Activated T-cell treated with anti-CD3 and anti-CD28 coated beads, Interleukin-2, amount 50 U/mL, for 72 hours (primary cell): Measurements from ENCODE around the gene TENT5D. TPM values are rescaled to one million over a fixed set of nuclear protein-coding genes. Genes with fewer than 3 reads are reported as not detected.

Source experiments
- ATAC-seq, 2 donors: fragments of 150-1000 bp; cut with Tn5 transposase; replicated peaks in 1 of 2; 2 replicates each; pipeline ENCODE4 v1.10.0; 2021; ENCODE audit warnings: moderate library complexity in 2 of 2, mild to moderate bottlenecking in 1 of 2
- DNase-seq, 2 donors: peaks; one replicate each; pipeline ENCODE4 v3.0.0; 2021 to 2022; ENCODE audit warnings: mixed read lengths in 1 of 2
- H3K27ac Mint-ChIP-seq: one replicate; pipeline ENCODE4 v1.8.0; 2022; ENCODE audit warnings: mild to moderate bottlenecking, moderate library complexity, mixed read lengths
- H3K27me3 Mint-ChIP-seq: one replicate; pipeline ENCODE4 v1.8.0; 2022; ENCODE audit warnings: low read depth, mixed read lengths
- H3K36me3 Mint-ChIP-seq, 2 donors: one replicate each; pipeline ENCODE4 v1.8.0; 2022; ENCODE audit warnings: mixed read lengths in 2 of 2, mild to moderate bottlenecking in 1 of 2; ENCODE audit not compliant: insufficient read depth in 2 of 2
- H3K4me1 Mint-ChIP-seq: one replicate; pipeline ENCODE4 v1.8.0; 2022; ENCODE audit warnings: low read depth, mixed read lengths
- H3K4me3 Mint-ChIP-seq, 2 donors: one replicate each; pipeline ENCODE4 v1.8.0; 2022; ENCODE audit warnings: mild to moderate bottlenecking in 2 of 2, mixed read lengths in 2 of 2, moderate library complexity in 2 of 2
- H3K9me3 Mint-ChIP-seq, 2 donors: one replicate each; pipeline ENCODE4 v1.8.0; 2022; ENCODE audit warnings: mixed read lengths in 2 of 2
- total RNA-seq, 2 donors: library from RNA; stranded (reverse); gene quantifications; one replicate each; pipeline ENCODE4 v1.2.3, GENCODE V29; 2022

Gene TENT5D
- total RNA-seq, 2 donors from 2014 or later = not detected

DNA sequence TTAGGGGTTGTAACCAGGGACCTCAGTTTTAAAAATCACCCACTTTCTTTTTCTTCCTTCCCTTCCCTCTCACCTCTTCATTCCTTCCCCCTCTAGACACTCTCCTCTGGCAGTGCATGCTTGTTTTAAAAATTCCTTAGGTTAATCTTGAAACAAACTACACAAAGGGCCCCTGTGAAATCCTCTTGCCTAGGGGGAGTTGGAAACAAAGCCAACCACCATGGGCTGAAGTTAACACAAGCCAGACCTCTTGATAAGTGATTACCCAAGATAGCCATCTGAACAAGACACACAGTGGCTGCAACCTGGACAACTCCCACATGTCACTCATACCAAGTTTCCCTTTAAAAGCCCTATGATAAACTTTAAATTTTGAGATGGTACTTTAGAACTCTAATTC, 68.9 kb downstream of the TENT5D start:
- H3K4me1 Mint-ChIP-seq = no peaks in the 10 kb centered on the region

More for the DNA sequence above, 68.9 kb downstream of the TENT5D start:
- Mint-ChIP-seq H3K4me3 (no peak overlapping the region), H3K9me3 (peaks cover 2% of the 10 kb centered on the region in 2 donors), H3K36me3 (no peaks in the 10 kb centered on the region), H3K27me3 (peaks cover 17% of the 10 kb centered on the region), H3K27ac (no peak overlapping the region)
- DNase-seq = no peak
- no peak for ATAC-seq
